Stimulated activated CD8-positive, alpha-beta memory T cell treated with anti-CD3 and anti-CD28 coated beads, Interleukin-7, amount 100 ng/mL, for 48 hours (primary cell): ENCODE data around the gene CPD.
"Not testable (repeated sequence)": the region's sequence is repeated elsewhere in the genome, so short reads cannot be mapped to it uniquely, and the experiment has no call there.

Experiments
- DNase-seq, 2 donors: peaks; one replicate each; pipeline ENCODE4 v3.0.0-alpha.2; 2020; ENCODE audit warnings: low read depth in 1 of 2; ENCODE audit errors: extremely low read depth in 1 of 2

CPD gene

DNA sequence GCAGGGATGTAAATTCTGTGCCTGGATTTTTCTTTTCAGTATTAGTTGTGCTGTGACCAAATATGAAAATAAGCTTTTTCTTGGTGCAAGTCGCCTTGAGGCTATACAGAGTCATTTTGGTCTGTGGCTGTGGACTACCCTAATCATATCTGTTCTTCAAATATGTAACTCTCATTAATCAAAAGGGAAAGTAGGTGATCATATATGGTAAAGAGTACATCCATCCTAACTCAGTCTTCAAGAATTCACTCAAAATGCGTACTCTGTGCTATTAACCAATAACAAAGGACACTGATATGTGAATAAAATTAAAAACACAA lies 2.6 kb downstream of the CPD start:
- no peak for DNase-seq

DNA sequence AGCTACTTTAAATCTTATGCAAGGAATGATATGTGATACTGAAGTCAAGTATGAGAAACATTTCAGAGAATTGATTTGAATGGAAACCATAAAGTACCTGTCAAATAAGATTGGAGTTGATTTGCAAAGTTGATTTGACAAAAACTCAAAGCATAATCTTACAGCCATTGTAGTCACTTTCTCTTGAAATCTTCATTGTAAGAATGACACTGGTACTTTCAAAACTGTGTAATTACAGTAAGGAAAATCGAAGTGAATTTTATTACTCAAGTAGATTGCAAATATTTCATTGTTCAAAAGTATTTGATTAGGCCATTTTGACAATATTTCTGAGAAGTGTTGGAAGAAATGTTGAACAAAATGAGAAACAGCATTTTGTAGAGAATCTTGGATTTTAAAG lies 3.6 kb downstream of the CPD start:
- no peak for DNase-seq

DNA sequence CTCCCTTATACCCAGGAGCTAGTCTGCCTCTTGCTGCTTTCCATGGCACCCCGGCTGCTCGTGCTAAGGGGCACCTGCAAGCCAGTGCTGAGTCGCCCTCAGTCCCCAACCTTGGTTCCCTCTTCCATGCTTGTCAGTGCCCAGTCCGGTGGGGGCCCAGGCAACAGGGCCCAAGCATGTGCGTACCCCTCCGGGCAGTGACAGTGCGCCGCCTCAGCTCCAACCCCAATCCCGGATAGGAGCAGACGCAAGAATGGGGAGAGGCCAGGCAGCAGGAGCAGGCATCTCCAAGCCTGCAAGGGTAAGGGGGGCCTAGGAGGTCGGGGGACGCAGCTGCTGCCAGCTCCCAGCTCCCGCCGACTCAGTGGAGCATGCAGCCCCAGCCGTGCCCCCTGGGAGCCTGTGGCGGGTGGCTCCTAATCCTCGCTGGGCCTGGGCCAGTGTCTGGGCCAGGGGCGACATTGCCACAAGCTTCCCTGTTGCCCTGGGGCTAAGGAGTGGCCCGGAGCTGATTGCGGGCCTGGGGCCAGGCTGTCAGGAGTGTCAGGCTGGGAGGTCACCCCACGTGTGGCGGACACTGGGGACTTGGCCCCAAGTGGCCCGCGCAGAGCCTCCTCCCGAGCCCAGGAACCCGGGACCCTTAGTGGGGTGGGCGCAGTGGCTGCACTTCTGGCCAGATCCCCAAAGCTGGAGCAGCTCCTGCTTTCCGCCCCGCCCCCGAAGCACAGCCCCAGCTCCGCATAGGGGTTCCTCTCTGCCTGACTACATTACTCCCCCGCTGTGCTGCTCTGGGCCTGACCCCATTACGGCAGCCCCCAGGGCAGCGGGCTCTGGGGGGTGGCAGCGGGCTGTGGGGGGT lies 9.8 kb downstream of the CPD start:
- DNase-seq: no peak

DNA sequence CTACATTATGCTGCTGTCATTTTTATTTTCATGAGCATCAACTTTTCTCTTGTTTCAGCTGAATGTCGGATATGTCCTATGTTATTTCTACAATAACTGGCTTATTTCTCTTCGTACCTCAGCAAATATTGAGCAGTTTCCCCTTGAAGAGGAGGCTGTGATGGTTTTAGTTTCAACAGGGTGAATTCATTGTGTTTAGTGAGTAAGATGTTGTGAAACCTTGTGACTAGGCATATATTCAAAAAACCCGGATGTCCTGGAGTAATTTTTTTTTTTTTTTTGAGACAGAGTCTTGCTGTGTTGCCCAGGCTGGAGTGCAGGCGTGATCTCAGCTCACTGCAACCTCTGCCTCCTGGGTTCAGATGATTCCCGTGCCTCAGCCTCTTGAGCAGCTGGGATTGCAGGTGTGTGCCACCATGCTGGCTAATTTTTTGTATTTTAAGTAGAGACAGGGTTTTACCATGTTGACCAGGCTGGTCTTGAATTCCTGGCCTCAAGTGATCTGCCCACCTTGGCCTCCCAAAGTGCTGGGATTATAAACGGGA lies 11.1 kb downstream of the CPD start:
- no peak for DNase-seq

DNA sequence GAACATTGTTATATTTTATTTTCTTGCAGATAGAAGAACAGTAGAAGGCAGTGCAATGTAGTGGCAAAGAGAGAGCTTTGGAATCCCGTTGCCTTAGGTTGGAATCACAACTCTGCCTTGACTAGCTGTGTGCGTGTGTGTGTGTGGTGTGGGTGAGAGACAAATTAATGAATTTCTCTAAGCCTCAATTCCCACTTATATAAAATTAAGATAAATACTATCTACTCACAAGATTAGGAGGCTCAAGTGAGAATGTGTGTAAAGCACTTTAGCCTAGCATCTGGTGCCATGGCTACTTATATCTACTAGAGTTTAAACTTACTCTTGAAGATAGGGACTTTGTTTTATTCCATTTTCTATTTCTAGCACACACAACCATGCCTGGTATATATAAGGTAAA lies 12.8 kb downstream of the CPD start:
- no peak for DNase-seq

DNA sequence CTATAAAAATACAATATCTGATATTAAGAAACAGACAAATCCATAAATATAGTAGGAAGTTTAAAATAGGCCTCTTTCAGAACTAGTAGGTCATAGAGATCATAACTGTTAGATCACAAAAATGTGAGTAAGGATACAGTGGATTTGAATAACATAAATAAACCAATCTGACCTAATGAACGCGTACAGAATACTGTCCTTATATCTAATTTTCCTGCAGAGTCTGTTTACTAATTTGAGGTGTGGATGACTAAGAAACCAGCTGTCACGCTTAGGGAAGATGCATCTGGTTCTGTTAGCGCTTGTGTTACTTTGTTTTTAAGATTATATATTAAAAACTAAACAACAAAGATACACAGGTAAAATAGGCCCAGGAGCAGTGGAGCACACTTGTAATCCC lies 14.8 kb downstream of the CPD start:
- no peak for DNase-seq

DNA sequence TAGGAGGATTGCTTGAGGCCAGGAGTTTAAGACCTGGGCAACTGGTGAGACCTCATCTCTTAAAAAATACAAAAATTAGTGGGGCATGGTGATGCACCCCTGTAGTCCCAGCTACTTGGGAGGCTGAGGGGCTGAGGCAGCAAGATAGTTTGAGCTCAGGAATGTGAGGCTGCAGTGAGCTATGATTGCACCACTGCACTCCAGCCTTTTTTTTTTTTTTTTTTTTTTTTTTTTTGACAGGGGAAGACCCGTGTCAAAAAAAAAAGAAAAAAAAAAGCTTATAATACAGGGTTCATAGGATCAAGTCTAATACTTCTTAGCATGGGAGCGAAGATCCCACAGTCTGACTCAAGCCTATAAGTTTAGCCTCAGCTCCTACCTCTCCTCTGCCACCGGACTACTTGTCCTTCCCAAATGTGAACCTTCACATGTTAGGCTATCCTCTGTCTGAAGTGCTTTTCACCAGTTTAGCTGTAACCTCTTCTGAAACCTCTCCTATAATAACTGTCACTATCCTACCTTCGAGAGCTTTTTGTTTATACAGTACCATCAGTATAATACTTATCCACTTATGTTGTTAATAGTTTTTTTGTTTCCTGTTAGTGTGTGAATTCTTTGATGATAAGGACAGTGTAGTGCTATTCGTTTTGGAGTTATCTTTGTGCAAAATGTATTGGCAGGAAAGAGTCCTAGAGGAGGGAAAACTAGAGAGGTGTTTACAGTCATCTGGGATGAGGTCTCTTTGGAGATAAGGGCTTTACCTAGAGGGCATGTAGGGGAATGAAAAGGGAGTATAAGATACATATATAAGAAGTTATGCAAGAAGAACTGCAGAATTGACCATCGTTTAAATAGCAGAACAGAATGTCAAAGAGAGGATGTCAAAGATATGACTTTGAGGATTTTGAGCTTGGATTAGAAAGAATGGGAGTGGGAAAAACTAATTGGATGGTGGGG lies 15.5 kb downstream of the CPD start:
- no peak for DNase-seq

DNA sequence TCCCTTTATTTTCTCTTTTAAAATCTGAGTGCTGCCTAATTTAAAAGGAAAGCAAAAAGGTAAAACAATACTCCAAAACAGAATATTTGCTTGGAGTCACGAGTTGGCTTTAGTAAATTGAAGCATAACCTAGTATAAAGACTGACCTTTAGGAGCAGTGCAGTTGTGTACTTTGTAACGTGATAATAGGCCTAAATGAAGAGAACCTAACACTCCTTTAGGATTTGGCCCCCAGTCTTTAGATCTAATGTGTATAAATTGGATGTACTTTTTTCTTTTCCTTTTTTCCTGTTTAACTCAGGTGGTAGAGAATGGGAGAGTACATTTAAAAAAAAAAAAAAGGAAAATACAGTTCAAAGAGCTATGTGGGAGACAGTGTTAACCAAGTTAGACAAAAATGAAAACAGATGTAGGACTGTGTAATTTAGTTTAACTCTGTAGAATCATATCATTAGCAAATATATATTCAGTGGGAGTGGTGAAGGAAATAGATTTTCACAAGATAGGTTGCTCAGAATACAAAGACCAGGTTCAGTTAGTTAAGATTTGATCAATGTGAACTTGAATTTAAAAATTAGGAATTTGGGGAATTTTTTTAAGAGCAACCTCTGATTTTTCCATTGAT lies 16.8 kb downstream of the CPD start:
- DNase-seq: no peak

DNA sequence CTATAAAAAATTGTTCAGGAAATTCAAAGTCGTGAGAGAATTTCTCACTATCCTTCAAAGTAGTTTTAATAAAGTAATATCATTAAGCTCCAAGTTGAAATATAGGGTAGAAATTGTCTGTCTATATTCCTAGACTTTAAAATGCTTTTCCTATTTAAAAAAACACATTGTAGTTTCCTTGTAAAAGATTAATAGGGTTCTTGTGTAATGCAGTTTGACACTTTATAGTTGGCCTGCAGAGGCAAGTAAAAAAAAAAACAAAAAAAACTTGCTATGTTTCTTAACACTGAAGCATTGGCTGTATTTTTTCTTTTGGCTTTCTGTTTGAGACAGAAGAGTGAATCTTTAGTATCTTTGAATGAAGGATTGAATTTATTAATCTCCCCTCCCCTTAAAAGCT lies 17.4 kb downstream of the CPD start:
- no peak for DNase-seq

DNA sequence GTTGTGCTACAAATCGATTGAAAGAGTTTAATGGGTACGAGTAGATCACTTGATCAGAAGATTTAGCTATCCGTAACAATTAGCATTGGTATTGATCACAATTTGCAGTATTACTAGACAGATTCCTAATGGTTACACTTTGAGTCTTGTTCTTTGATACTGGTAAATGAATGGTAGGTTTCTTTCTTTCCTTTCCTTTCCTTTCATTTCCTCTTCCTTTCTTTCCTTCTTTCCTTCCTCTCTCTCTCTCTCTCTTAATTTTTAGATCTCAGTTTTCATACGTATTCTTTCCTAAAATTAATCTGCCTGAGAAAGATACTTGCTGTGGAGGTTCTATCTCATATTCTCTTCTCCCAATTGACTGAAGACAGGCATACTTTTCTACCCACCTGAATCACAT lies 17.9 kb downstream of the CPD start:
- no peak for DNase-seq

DNA sequence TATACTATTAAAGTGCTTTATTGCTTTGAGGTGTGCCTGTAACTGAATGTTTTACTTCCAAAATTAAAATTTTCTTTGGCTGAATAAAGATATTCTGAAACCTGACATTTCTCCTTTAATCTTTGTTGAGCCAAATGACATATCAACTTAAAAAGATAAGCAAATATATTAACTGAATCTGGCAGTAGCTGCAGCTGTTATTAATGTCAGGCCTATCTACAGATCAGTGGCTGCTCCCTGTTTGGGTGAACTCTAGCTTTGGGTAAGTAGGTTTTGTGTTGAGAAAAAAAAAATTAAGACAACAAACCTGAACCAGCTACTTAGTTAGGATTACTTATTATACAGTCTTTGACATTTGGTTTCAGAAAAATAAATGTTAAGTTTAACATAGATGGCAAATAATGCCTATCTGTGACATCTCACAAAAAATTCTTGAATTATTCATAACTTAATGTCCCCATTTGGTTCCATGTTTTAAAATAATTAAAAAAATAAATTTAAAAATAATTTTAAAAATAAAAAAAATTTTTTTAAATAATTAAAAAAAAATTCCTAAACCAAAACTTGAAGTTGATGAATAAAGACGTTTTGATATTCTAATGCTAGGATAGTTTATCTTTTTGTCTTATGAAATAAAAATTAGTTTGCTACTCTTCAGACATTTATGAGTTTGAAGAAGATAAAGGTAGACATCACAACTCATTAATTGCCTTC lies 19.8 kb downstream of the CPD start:
- no peak for DNase-seq

DNA sequence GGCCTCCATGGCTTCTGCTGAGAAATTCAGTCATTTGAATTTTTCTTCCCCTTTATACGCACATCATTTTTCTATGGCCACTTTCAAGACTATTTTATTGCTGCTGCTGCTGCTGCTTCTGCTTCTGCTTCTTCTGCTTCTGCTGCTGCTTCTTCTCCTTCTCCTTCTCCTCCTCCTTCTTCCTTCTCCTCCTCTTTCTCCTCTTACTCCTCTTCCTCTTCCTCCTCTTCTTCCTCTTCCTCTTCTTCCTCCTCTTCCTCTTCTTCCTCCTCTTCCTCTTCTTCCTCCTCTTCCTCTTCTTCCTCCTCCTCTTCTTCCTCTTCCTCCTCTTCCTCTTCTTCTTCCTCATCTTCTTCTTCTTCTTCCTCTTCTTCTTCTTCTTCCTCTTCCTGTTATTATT lies 22.4 kb downstream of the CPD start:
- no peak for DNase-seq

DNA sequence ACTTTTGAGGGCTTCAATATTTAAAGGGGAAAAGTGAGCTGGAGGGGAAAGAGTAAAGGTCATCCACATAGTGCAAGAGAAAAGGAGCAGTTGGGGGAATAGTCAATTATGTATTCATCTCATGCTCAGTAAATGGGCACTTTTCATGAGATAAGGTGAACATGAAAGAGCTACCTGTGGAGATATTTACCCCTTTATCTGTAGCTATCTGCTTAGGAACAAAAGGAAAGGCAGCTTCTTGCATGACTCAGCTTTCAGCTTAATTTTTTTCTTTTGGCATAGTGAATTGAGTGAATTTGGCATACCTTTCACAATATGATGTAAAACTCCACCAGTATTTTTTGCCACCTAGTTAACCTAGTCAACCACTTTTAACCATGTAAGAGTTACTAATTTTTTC lies 26.4 kb downstream of the CPD start:
- DNase-seq: no peak

DNA sequence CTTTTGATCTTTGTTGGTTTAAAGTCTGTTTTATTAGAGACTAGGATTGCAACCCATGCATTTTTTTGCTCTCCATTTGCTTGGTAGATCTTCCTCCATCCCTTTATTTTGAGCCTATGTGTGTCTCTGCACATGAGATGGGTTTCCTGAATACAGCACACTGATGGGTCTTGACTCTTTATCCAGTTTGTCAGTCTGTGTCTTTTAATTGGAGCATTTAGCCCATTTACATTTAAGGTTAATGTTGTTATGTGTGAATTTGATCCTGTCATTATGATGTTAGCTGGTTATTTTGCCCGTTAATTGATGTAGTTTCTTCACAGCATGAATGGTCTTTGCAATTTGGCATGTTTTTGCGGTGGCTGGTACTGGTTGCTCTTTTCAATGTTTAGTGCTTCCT lies 31.9 kb downstream of the CPD start:
- not testable (repeated sequence) for DNase-seq

DNA sequence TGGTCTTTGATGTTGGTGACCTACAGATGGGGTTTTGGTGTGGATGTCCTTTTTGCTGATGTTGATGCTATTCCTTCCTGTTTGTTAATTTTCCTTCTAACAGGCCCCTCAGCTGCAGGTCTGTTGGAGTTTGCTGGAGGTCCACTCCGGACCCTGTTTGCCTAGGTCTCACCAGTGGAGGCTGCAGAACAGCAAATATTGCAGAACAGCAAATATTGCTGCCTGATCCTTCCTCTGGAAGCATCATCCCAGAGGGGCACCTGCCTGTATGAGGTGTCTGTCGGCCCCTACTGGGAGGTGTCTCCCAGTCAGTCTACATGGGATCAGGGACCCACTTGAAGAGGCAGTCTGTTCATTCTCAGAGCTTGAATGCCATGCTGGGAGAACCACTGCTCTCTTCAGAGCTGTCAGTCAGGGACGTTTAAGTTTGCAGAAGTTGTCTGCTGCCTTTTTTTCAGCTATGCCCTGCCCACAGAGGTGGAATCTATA lies 33.3 kb downstream of the CPD start:
- DNase-seq: not testable (repeated sequence)

DNA sequence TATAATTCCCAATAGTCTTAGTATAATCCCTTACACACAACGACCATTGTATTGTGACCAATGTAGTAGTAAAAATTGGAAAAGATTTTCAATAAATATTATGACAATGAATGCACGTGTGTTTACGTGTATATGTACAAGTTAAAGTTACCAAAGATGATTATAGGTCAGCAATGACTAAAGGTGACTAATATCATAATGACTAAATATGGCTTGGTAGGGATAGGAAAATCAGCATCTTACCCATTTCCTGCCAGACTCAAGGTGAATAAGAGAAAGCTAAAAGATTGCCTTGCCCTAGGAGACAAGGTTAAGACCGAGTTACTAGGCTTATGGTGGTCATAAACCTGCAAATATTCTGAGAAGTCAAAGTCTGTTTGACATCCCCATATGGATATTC lies 34.4 kb downstream of the CPD start:
- DNase-seq: no peak

DNA sequence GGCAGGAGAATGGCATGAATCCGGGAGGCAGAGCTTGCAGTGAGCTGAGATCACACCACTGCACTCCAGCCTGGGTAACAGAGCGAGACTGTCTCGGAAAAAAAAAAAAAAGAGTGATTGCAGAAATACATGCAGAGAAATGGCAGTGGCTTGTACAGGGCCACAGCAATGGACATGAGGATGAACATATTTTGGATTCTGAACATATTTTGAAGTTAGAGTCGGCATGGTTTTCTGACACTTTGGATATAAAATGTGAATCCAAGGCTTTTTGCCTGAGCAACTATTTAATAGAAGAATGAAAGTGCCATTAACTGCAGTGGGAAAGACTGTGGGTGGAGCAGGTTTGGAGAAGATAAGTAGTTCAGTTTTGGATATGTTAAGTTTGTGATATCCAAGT lies 35.8 kb downstream of the CPD start:
- DNase-seq: no peak

DNA sequence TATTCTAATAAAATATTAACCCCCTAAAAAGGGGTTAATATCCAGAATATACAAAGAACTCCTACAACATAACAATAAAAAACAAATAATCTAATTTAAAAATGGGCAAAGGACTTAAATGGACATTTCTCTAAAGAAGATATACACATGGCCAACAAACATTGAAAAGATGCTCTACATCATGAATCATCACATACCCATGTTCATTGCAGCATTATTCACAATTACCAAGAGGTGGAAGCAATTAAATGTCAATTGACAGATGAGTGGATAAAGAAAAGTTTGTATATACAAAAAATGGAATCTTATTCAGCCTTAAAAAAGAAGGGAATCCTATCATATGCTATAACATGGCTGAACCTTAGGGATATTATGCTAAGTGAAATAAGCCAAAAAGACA lies 36.8 kb downstream of the CPD start:
- no peak for DNase-seq

DNA sequence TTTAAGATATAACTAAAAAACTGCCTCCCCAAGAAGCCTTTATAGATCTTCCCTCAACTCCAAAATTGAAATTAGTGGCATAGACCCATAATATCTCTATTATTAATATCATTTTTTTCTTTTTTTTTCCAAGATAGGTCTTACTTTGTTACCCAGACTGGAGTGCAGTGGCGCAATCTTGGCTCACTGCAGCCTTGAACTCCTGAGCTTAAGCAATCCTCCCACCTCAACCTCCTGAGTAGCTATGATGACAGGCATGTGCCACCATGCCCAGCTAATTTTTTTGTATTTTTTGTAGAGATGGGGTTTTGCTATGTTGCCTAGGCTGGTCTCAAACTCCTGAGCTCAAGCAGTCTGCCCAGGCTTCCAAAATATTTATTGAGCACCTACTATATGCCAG lies 39.3 kb downstream of the CPD start:
- not testable (repeated sequence) for DNase-seq

DNA sequence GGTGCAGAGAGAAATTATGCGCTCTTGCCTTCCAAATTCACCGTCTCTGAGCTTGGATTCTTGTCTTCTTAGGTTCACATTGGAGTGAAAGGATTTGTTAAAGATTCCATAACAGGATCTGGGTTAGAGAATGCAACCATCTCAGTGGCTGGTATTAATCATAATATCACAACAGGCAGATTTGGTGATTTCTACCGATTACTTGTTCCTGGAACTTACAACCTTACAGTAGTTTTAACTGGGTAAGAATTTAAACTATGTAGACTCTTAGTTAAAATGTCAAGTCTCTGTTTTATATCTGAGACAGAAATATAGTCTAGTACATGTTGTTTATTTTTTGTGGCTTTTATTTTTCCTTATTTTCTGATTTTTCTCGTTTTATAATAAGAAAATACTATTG lies 42.9 kb downstream of the CPD start:
- DNase-seq: no peak

DNA sequence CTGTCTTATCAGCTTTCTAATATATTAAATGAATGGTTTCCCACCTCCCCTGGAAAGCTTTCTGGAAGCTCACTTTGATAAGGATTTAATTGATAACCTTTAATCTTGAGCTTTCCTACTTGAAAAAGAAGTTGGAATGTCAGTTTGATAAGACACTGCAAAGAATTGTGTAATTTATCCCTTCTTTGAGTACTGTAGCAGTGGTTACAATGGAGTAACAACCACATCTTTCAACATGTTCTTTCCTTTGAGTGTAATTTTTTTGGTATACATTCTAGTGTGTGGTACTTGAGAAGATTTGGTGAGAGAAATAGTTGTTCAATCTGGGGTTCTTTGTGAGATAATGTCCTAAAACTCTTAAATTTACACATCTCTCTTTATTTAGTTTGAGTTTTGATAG lies 43.4 kb downstream of the CPD start:
- no peak for DNase-seq
